ENCODE data around the gene SDR42E2.
"Not testable (repeated sequence)": the region's sequence is repeated elsewhere in the genome, so short reads cannot be mapped to it uniquely, and the experiment has no call there.

Gene SDR42E2

DNA sequence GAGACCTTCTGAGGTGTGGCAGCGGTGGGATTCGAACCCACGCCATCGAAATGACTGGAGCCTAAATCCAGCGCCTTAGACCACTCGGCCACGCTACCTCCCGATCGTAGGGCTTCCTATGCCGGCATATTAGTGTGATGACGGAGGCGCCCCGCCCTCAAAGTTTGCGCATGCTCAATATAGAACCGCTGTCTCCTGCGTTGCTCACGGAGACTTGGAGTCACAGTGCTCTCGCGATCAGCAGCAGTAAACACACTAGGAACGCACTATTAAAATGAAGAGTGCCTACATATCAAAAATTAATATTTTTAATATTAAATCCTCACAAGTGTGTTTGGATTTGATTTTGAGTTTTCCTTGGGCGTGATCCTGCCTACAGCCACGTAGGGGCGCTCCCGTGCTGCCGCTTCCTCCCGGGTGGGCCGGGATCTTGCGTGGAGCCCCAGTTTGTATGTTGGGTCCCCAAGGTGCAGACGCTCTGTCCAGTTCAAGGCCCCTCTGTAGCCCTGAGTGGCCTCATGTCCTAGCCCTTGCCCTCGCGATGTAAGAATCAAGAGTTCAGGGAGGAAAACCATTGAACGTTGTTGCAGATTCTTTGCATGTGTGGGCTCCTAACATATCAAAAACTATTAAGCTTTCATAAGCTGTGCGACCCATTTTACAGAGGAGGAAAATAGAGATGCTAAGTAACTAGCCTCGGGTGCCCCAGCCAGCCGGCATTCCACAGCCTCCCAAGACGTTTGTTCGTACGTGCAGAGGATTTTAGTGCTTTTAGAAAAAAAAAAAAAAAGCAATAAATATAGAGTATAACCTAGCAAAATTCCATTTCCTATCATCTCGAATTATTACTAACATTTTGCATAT, 33.6 kb downstream of the SDR42E2 start:
- TF ChIP-seq, protein P1, sequence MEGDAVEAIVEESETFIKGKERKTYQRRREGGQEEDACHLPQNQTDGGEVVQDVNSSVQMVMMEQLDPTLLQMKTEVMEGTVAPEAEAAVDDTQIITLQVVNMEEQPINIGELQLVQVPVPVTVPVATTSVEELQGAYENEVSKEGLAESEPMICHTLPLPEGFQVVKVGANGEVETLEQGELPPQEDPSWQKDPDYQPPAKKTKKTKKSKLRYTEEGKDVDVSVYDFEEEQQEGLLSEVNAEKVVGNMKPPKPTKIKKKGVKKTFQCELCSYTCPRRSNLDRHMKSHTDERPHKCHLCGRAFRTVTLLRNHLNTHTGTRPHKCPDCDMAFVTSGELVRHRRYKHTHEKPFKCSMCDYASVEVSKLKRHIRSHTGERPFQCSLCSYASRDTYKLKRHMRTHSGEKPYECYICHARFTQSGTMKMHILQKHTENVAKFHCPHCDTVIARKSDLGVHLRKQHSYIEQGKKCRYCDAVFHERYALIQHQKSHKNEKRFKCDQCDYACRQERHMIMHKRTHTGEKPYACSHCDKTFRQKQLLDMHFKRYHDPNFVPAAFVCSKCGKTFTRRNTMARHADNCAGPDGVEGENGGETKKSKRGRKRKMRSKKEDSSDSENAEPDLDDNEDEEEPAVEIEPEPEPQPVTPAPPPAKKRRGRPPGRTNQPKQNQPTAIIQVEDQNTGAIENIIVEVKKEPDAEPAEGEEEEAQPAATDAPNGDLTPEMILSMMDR (IDR thresholded peaks at IDR 0.05; ENCODE audit: insufficient read depth, low read depth, low read length, missing control alignments) = peak; percentile 87
- peak overlapping the region; percentile 66 for H3K4me3 ChIP-seq (ENCODE audit: low read depth, low read length)
- peak; percentile 95 for DNase-seq (ENCODE audit: low read depth)

DNA sequence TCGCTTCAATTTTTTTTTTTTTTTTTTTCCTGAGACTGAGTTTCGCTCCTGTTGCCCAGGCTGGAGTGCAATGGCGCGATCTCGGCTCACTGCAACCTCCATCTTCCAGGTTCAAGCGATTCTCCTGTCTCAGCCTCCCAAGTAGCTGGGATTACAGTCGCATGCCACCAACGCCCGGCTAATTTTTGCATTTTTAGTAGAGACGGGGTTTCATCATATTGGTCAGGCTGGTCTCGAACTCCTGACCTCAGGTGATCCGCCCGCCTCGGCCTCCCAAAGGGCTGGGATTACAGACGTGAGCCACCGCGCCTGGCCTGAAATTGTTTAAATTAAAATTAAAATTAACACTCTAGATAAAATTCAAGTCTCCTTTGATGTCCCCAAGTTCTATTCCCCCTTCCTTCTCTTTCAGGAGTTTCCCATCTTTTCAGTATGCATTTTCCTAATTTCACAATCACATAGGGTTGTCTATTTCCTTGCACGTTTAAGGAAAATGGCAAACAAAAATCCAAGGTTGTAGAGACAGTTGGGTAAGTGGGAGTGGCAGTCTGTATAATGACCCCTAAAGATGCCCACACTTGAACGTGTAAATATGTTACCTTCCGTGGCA, 34.4 kb downstream of the SDR42E2 start:
- not testable (repeated sequence) for DNase-seq (ENCODE audit: low read depth)
- peak overlapping the region; percentile 66 for H3K4me3 ChIP-seq (ENCODE audit: low read depth, low read length)

DNA sequence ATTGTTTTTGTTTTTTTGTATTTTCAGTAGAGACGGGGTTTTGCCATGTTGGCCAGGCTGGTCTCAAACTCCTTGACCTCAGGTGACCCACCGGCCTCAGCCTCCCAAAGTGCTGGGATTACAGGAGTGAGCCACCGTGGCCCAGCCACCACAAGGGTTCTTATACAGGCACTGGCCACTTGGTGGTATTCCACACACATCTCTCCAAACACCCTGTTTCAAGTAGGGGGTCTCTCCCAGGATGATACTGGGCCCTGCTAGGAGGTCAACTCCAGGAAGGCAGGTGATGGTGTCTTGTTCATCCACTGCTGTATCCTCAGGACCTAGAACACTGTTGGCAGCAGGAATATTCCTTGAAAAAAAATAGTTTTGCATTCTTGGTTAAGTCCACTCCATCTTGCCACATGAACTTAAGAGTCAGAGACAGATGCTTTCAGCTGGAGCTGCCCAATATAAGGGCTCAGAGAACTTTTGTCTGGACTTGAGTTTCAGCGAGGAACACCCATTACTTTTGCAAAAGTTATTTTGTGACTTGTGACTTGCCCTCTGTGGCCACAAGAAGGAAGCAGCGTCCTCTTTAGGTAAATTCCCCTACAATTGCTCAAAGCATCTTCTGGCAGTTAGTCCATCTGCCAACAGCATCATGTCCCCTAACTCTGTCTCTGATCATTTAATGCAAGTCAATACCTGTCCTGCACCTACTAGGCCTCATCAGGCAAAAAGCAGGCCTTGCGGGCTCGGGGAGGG, 36.4 kb downstream of the SDR42E2 start:
- DNase-seq (ENCODE audit: low read depth) = peak; percentile 59
- H3K4me3 ChIP-seq (ENCODE audit: low read depth, low read length) = no peak overlapping the region
- TF ChIP-seq, protein P1 (IDR thresholded peaks at IDR 0.05; ENCODE audit: insufficient read depth, low read depth, low read length, missing control alignments) = peak; percentile 11

DNA sequence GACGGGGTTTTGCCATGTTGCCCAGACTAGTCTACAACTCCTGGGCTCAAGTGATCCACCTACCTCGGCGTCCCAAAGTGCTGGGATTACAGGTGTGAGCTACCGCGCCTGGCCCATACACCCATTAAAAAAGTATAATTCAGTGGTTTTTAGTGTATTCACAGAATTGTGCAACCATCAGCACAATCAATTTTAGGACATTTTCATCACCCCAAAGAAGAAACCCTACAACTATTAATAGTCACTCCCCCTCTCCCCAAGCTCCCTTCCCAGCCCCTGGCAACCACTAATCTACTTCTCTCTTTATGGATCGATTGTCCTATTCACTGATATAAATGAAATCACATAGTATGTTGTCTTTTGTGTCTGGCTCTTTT, 39.9 kb downstream of the SDR42E2 start:
- DNase-seq (ENCODE audit: low read depth) = no peak
- TF ChIP-seq, protein P1 (IDR thresholded peaks at IDR 0.05; ENCODE audit: insufficient read depth, low read depth, low read length, missing control alignments) = no peak
- no peak overlapping the region for H3K4me3 ChIP-seq (ENCODE audit: low read depth, low read length)

DNA sequence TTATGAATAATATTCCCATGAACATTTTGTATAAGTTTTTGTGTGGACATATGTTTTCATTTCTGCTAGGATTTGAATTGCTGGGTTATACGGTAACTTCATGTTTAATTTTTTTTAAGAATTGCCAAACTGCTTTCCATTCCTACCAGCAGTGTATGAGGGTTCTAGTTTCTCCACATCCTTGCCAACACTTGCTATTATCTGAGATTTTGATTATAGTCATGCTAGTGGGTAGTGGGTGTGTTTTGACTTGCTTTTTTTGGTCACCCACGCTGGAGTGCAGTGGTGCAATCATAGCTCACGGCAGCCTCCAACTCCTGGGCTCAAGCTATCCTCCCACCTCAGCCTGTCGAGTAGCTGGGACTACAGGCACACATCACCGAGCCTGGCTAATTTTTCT, 40.8 kb downstream of the SDR42E2 start:
- no peak for DNase-seq (ENCODE audit: low read depth)
- H3K4me3 ChIP-seq (ENCODE audit: low read depth, low read length) = no peak overlapping the region
- TF ChIP-seq, protein P1 (IDR thresholded peaks at IDR 0.05; ENCODE audit: insufficient read depth, low read depth, low read length, missing control alignments) = no peak

DNA sequence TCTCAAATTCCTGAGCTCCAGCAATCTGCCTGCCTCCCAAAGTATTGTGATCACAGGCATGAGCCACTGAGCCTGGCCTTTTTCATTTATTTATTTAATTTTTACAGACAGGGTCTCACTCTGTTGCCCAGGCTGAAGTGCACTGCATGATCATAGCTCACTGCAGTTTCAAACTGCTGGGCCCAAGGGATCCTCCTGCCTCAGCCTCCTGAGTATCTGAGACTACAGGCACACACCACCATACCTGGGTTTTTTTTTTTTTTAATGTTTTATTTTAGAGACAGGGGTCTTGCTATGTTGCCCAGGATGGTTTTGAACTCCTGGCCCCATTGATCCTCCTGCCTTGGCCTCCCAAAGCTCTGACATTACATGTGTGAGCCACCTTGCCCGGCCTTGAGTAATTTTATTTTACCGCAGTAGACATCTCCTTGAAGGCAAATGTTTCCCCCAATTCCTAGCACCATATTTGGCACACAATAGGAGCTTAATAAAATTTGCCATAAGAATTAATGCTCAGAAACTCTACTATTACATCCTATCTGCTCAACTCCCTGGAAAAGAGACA, 41.9 kb downstream of the SDR42E2 start:
- no peak for DNase-seq (ENCODE audit: low read depth)
- H3K4me3 ChIP-seq (ENCODE audit: low read depth, low read length) = no peak overlapping the region
- TF ChIP-seq, protein P1 (IDR thresholded peaks at IDR 0.05; ENCODE audit: insufficient read depth, low read depth, low read length, missing control alignments) = no peak

DNA sequence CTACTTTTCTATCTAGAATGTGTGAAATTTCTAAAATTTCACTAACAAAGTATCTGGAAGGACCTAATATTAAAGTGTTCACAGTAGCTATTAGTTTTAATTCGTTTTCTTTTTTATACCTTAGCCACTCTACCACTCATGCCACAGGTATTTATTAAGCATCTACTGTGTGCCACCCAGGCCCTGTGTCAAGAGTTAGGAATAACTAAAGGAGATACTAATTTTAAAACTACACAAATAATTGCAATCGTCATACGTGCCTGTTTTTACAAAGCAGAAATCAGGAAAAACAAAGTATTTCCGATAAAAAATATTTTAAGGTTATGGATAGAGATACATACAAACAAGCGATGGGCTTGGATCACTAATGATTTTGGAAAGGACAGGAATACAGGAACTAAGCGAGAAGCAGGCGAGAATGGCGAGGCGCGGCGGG, 43.3 kb downstream of the SDR42E2 start:
- DNase-seq (ENCODE audit: low read depth) = no peak
- H3K4me3 ChIP-seq (ENCODE audit: low read depth, low read length) = peak overlapping the region; percentile 97
- TF ChIP-seq, protein P1 (IDR thresholded peaks at IDR 0.05; ENCODE audit: insufficient read depth, low read depth, low read length, missing control alignments) = no peak

Data from GM12865 (cell line).